VCaP (cell line): ENCODE data around the gene GGT7.

Experiments used
- H3K27ac ChIP-seq: fragments of 450-650 bp; 2 replicates; pipeline ENCODE4 v1.5.1; 2017
- TF ChIP-seq, protein P1 (sequence below): fragments of 450-650 bp; conservative IDR thresholded peaks from 2 replicates; pipeline ENCODE4 v1.5.1; 2017; ENCODE audit warnings: mild to moderate bottlenecking, moderate library complexity

Gene GGT7

DNA sequence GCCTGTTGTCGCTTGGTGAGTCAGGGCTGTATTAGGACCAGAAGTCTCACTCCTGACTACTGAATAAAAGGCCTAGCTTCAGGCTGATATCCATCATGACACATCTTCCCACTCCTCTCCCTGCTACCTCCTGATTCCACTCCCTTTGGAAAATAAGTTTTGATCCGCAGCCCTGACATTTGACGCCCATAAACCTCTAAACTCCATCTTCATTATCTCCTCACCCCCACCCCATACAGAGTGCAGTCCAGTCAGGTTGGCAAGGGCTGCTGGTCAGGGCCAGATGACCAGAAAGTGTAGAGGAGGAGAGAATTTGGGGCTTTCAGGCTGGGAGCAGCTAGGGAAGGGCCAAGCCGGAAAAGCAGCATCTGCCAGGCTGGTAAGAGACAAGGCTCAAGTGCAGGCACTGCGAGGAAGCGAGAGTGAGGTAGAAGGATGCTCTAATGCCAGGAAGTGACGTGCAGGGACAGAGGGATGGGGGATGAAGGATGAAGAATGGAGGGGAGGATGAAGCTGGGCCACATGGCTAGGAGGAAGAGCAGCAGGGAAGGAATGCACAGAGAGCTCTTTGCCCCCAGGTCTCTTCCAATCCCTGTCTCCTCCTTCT, 1.2 kb downstream of the GGT7 start:
- TF ChIP-seq, protein P1, sequence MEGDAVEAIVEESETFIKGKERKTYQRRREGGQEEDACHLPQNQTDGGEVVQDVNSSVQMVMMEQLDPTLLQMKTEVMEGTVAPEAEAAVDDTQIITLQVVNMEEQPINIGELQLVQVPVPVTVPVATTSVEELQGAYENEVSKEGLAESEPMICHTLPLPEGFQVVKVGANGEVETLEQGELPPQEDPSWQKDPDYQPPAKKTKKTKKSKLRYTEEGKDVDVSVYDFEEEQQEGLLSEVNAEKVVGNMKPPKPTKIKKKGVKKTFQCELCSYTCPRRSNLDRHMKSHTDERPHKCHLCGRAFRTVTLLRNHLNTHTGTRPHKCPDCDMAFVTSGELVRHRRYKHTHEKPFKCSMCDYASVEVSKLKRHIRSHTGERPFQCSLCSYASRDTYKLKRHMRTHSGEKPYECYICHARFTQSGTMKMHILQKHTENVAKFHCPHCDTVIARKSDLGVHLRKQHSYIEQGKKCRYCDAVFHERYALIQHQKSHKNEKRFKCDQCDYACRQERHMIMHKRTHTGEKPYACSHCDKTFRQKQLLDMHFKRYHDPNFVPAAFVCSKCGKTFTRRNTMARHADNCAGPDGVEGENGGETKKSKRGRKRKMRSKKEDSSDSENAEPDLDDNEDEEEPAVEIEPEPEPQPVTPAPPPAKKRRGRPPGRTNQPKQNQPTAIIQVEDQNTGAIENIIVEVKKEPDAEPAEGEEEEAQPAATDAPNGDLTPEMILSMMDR, result no peak
- H3K27ac ChIP-seq, result no peak overlapping the region

DNA sequence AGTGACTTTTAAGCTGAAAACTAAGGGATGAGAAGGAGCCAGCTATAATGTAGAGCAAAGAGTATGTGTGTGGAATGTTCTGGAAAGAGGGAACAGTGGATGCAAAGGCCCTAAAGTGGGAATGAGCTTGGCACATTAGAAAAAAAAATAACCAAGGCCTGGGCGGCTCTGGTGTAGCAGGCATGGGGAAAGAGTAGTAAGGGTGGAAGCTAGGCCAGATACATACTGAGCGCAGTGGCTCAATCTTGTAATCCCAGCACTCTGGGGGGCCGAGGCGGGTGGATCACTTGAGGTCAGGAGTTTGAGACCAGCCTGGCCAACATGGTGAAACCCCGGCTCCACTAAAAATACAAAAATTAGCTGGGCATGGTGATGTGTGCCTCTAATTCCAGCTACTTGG, 8.4 kb downstream of the GGT7 start:
- no peak overlapping the region for H3K27ac ChIP-seq

DNA sequence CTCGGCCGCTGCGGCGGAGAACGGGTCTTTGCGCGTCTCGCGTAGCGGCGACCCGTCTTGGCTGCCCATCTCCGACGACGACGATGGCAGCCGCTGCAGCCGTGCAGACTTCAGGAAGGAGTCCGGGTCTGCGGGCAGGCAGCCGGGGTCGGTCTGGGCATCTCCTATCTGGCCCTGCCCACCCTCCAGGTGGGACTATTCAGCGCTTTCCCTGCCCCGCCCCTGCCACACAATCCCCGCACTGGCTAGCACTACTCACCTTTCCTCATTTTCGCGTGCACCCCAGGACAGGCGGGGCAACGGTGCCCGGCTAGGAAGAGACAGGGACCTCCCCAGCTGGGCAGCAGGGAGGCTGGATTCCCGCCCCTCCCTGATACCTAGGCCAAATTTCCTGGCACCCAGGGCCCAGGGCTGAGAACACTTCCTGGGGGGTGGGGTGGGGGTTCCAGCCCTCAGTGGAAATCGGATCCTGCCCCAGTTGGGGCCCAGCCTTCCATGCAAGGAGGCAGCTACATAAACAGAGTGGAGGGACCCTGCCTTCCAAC, 9.2 kb downstream of the GGT7 start:
- TF ChIP-seq, protein P1, result no peak
- H3K27ac ChIP-seq, result no peak overlapping the region

More for the DNA sequence above, 8.4 kb downstream of the GGT7 start:
- TF ChIP-seq, protein P1, result no peak

DNA sequence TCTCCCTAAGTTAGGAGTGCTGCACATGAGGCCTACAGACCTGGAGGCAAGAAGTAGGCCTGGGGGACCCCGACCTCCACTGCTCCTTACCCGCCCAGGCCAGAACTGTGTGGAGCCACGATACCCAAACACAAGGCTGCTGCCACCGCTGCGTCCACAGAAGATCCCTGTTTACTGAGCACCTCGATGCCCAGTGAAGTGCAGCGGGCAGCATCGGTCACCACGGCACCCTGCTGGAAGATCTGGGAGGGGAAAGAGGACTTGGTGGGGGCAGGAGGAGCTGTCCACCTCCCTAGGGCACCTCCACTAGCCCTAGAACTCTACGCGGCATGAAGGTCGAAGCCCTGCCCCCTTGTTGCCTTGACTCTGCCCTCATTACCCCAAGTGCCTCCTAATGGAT, 9.9 kb downstream of the GGT7 start:
- H3K27ac ChIP-seq, result peak overlapping the region; percentile 51; the same call in 1 of the 2 replicates
- TF ChIP-seq, protein P1, result no peak

DNA sequence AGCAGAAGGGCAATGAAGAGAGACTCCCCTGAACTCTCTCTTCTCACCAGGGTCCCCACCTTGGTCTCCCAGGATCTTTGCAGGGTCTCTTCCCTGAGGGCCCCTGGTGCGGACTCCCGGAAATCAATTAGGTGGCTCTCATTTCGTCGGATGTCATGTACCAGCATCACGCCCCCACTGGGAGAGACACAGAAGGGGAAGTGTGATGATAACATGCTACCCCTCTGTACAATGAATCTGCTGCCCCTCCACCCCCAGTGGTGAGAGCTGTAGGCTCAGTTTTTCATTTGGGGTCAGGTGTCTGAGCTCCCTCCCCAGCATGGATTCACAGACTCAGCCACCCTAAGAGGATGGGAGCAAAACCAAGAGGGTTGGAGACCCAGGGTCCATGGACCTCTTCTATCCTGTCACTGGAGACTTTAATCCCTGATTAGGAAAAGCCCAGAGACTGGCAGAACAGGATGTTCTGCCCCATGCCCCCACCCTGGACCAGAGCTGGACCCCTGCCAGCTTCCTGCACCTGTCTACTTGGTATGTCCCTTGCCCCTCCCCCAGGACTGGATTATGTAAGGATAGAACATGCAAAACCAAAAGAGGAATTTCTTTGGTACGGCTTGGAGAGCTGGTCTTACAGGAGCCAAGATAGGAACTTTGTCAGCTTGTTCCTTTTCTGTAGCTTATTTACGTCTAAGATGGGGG, 11.1 kb downstream of the GGT7 start:
- TF ChIP-seq, protein P1, result no peak
- peak overlapping the region; percentile 51 for H3K27ac ChIP-seq

DNA sequence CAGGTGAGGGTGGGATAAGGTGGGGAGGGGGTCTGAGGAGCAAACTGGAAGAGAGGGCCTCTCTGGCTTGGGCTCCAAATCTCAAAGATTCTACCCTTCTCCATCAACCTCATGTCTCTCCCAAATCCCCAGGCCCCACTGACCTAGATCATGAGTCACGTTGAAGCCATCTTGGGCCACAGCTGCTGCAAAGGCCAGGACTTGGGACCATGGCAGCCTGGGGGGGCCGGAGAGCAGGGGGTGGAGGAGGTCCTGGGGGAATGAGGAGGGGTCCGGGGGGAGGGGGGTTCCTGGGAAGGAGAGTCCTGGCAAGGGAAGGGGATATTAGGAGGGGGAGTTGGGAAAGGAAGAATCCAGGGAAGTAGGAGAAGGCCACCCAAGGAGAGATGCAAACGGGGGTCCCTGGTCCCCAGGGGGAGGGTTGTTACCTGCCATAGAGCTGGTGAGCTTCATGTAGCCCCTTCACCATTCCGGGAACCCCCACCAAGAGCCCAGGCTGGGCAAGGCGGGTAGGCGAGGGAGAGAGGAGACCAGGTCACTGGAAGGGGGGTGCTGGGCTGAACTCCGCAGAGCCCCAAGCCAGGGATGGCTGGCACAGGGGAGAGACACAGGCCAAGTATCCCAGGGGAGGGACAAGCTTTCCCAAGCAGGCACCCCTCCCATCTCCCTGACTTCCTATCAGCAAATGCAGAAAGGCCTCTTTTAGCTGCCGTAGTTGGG, 12.7 kb downstream of the GGT7 start:
- no peak overlapping the region for H3K27ac ChIP-seq
- TF ChIP-seq, protein P1, result no peak

DNA sequence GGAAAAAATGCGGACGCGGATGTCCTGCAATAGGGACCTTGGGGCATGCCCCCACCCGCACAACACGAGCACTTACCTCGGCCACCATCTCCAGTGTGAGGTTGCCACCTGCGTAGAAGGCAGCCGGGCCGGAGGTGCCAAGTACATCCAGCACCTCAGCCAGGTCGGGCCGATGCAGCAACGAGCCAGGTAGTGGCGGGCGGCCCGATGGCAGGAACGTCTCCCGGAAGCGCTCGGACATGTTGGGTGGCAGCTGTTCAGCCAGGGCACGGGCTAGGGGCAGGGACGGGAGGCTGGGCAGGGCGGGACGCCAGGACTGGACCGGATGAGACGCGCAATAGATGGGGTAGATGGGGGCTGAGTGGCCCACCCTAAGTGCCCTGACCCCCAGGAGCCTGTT, 13.3 kb downstream of the GGT7 start:
- TF ChIP-seq, protein P1, result no peak
- H3K27ac ChIP-seq, result no peak overlapping the region
